Activated CD4-positive, alpha-beta T cell treated with anti-CD3 and anti-CD28 coated beads, Interleukin-10, Interleukin-2, amounts not matched to agents 100 ng/mL and 50 ng/mL, durations not matched to agents 16 hours and 8 hours (primary cell): ENCODE measurements around the gene S1PR4.
"Not testable (repeated sequence)": the region's sequence is repeated elsewhere in the genome, so short reads cannot be mapped to it uniquely, and the experiment has no call there.

Experiments used
- DNase-seq: peaks from one replicate; pipeline ENCODE4 v3.0.0-alpha.2; 2020

Gene S1PR4

GRCh38 chr19:3153286-3154230, 25.0 kb upstream of the S1PR4 start:
- DNase-seq: no peak

GRCh38 chr19:3154447-3154846, 24.1 kb upstream of the S1PR4 start:
- not testable (repeated sequence) for DNase-seq

- peak; percentile 95 for DNase-seq
These were observed 23.4 kb upstream of the S1PR4 start for GRCh38 chr19:3154957-3155736.

GRCh38 chr19:3157096-3157845, 21.3 kb upstream of the S1PR4 start:
- no peak for DNase-seq

GRCh38 chr19:3159565-3159964, 19.0 kb upstream of the S1PR4 start:
- no peak for DNase-seq

GRCh38 chr19:3160219-3160618, 18.4 kb upstream of the S1PR4 start:
- no peak for DNase-seq

- no peak for DNase-seq
These were observed 17.1 kb upstream of the S1PR4 start for GRCh38 chr19:3161453-3161852.

GRCh38 chr19:3162418-3163229, 15.9 kb upstream of the S1PR4 start:
- DNase-seq: peak; percentile 55

- peak; percentile 84 for DNase-seq
These were observed 15.2 kb upstream of the S1PR4 start for GRCh38 chr19:3163230-3163886.

- DNase-seq: no peak
These were observed 14.6 kb upstream of the S1PR4 start for GRCh38 chr19:3163943-3164342.

GRCh38 chr19:3167533-3168272, 10.9 kb upstream of the S1PR4 start:
- no peak for DNase-seq

GRCh38 chr19:3171894-3172672, 6.5 kb upstream of the S1PR4 start:
- no peak for DNase-seq

GRCh38 chr19:3172673-3173000, 5.9 kb upstream of the S1PR4 start:
- DNase-seq: not testable (repeated sequence)

GRCh38 chr19:3175781-3176714, 2.5 kb upstream of the S1PR4 start:
- peak; percentile 67 for DNase-seq

- DNase-seq: peak; percentile 83
These were observed 1.7 kb upstream of the S1PR4 start for GRCh38 chr19:3176715-3177501.

GRCh38 chr19:3178973-3179738, 587 bp downstream of the S1PR4 start:
- peak; percentile 50 for DNase-seq

- peak; percentile 62 for DNase-seq
These were observed 1.2 kb downstream of the S1PR4 start for GRCh38 chr19:3179739-3180293.
